Parathyroid adenoma (tissue), 2 donors: ENCODE measurements around the gene CABP7.

Source experiments
- H2AFZ ChIP-seq: fragments of 300-600 bp; sonication (generic); one replicate; pipeline ENCODE4 v1.7.0; 2017; ENCODE audit warnings: antibody characterized with exemption, mild to moderate bottlenecking
- H3K27ac ChIP-seq: fragments of 300-600 bp; sonication (generic); one replicate; pipeline ENCODE4 v1.7.0; 2017
- H3K27me3 ChIP-seq: fragments of 300-600 bp; sonication (generic); one replicate; pipeline ENCODE4 v1.7.0; 2017; ENCODE audit warnings: low read length; ENCODE audit not compliant: control insufficient read depth, insufficient read depth
- H3K36me3 ChIP-seq: fragments of 300-600 bp; sonication (generic); one replicate; pipeline ENCODE4 v1.7.0; 2017; ENCODE audit warnings: low read length; ENCODE audit not compliant: control insufficient read depth, insufficient read depth
- H3K4me1 ChIP-seq: fragments of 300-600 bp; sonication (generic); one replicate; pipeline ENCODE4 v1.7.0; 2017; ENCODE audit warnings: control low read depth
- H3K4me2 ChIP-seq: fragments of 300-600 bp; sonication (generic); one replicate; pipeline ENCODE4 v1.7.0; 2017; ENCODE audit warnings: low read length
- H3K4me3 ChIP-seq: fragments of 300-600 bp; sonication (generic); one replicate; pipeline ENCODE4 v1.7.0; 2017; ENCODE audit warnings: low read depth, low read length
- H3K79me2 ChIP-seq: fragments of 300-600 bp; sonication (generic); one replicate; pipeline ENCODE4 v1.7.0; 2017; ENCODE audit warnings: control low read depth
- H3K9ac ChIP-seq: fragments of 300-600 bp; sonication (generic); one replicate; pipeline ENCODE4 v1.7.0; 2017; ENCODE audit warnings: mild to moderate bottlenecking
- H3K9me3 ChIP-seq: fragments of 300-600 bp; sonication (generic); one replicate; pipeline ENCODE4 v1.7.0; 2017; ENCODE audit warnings: low read length; ENCODE audit not compliant: control insufficient read depth
- TF ChIP-seq, protein P1 (sequence below): fragments of 300-600 bp; sonication (generic); IDR thresholded peaks from one replicate; pipeline ENCODE4 v1.7.0; 2017; ENCODE audit warnings: antibody characterized with exemption, mild to moderate bottlenecking
- donor health status: primary hyperparathyroidism.

Gene CABP7

DNA sequence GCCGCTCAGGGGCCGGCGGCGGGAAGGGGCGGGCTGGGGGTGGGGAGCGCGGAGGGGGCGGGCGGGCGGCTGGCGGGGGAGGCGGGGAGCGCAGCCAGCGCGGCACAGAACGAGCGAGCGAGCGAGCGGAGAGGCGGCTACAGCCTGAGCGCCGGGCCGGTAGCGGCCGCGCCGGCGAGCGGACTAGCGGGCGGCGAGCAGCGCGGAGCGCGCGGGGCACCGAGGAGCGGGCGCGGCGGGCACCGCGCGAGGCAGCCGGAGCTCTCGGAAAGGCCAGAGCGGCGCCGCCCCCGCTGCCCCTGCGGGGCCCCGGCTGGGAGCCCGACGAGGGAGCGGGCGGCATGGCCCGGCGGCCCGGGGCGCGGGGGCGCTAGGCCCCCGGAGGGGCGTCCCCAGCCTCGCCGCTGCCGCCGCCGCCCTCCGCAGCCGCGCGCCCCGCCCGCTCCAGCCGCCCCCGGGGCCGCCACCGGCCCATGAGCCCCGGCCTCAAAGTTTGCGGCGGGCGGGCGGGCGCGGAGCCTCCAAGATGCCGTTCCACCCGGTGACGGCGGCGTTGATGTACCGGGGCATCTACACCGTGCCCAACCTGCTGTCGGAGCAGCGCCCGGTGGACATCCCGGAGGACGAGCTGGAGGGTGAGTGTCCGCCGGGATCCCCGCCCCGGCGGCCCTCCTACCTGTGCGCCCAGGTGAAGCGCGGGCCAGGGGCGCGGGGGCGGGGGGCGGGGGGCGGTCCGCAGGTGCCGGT, at the start of gene CABP7:
TSS of gene CABP7 (plus strand) at position 105 of the 747 bp plus-strand sequence. CDS start at position 527, 422 bp downstream.
- Histone ChIP-seq H3K9me3 (no peaks in the 10 kb centered on the region), H3K79me2 (no peaks in the 10 kb centered on the region), H3K27me3 (no peaks in the 10 kb centered on the region), H3K9ac (no peak within 1 kb of the TSS), H3K27ac (no peak within 1 kb of the TSS), H2AFZ (no peak within 1 kb of the TSS), H3K4me3 (no peak within 1 kb of the TSS), H3K36me3 (no peaks in the 10 kb centered on the region), H3K4me2 (no peak within 1 kb of the TSS), H3K4me1 (no peaks in the 10 kb centered on the region)
- TF ChIP-seq, protein P1, sequence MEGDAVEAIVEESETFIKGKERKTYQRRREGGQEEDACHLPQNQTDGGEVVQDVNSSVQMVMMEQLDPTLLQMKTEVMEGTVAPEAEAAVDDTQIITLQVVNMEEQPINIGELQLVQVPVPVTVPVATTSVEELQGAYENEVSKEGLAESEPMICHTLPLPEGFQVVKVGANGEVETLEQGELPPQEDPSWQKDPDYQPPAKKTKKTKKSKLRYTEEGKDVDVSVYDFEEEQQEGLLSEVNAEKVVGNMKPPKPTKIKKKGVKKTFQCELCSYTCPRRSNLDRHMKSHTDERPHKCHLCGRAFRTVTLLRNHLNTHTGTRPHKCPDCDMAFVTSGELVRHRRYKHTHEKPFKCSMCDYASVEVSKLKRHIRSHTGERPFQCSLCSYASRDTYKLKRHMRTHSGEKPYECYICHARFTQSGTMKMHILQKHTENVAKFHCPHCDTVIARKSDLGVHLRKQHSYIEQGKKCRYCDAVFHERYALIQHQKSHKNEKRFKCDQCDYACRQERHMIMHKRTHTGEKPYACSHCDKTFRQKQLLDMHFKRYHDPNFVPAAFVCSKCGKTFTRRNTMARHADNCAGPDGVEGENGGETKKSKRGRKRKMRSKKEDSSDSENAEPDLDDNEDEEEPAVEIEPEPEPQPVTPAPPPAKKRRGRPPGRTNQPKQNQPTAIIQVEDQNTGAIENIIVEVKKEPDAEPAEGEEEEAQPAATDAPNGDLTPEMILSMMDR = no peak

DNA sequence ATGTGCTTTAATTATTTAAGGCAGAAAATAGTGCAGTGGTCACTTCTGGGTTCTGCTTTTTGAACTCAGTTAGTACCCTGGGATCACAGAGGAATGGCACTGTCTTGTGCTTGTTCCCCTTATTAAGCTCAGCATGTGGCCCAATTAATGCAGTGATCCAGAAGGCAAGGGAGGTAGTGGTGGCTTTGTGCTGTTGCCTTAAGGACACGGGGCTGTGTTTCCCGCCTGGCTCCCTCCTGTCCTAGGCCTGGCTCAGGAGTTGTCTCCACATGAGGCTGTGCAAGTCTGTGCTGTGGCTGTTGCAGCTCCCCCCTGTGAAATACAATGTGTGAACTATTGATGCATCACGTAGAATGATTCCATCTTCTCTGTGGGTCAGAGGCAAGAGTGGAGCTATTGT, 49.2 kb upstream of the CABP7 start:
- H3K36me3 ChIP-seq = no peaks in the 10 kb centered on the region
- H2AFZ ChIP-seq = no peak overlapping the region
- TF ChIP-seq, protein P1 = no peak
- no peaks in the 10 kb centered on the region for H3K79me2 ChIP-seq
- peaks cover 3% of the 10 kb centered on the region for H3K4me1 ChIP-seq
- H3K27ac ChIP-seq = no peak overlapping the region
- H3K27me3 ChIP-seq = no peaks in the 10 kb centered on the region
- no peak overlapping the region for H3K4me2 ChIP-seq
- H3K9me3 ChIP-seq = no peaks in the 10 kb centered on the region
- no peak overlapping the region for H3K9ac ChIP-seq
- no peak overlapping the region for H3K4me3 ChIP-seq

DNA sequence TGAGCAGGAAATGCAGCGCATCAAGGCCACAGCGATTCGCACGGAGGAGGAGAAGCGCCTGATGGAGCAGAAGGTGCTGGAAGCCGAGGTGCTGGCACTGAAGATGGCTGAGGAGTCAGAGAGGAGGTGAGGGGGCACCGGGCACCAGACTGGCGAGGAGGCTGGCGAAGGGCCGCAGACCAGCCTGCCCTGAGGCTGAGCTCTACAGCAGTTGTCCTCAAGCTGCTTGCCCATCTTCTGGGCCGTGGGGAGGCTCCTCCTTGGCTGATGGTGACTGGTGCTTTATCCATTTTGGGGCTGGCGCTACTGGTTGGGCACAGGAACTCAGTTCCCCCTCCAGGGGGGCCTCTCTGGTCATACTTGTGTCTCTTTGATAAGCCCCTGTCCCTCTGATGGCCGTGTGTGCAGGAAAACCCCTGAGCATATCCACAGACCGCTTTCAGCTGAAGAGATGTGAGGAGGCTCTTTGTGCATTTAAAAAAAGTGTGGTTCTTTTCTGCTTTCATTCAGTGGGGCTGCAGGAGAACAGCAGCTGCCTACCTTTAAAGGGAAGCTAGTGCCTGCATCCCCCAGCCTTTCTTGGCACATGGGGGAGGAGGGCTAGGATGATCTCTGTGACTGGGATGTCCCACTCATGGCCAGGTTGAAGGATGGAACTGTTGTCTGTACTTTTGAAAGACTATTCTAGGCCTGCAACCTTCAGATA, 46.3 kb upstream of the CABP7 start:
- no peaks in the 10 kb centered on the region for H3K36me3 ChIP-seq
- no peak overlapping the region for H2AFZ ChIP-seq
- TF ChIP-seq, protein P1 = no peak
- H3K9me3 ChIP-seq = no peaks in the 10 kb centered on the region
- H3K4me3 ChIP-seq = no peak overlapping the region
- H3K79me2 ChIP-seq = no peaks in the 10 kb centered on the region
- H3K27me3 ChIP-seq = no peaks in the 10 kb centered on the region
- H3K4me1 ChIP-seq = peaks cover 3% of the 10 kb centered on the region
- no peak overlapping the region for H3K4me2 ChIP-seq
- no peak overlapping the region for H3K27ac ChIP-seq
- no peak overlapping the region for H3K9ac ChIP-seq

DNA sequence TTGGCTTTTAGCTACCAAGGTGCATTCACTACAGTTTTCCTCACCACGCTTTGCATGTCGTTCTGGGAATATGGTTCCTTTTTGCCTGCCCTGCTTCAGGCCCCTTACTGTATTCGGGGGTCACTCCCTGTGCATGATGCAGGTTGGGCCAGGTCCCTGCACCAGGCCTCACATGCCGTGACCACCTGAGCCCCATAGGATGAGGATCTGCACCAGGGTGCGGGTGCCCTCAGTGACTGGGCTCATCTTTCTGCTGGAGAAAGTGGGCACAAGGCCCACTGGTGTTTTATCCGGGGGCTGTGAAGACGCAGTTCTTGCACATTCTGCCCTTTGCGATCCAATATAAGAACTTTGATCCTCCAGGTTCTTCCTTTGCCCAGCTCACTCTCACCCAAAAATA, 45.7 kb upstream of the CABP7 start:
- Histone ChIP-seq H3K27me3 (no peaks in the 10 kb centered on the region), H3K27ac (no peak overlapping the region), H2AFZ (no peak overlapping the region), H3K36me3 (no peaks in the 10 kb centered on the region), H3K4me2 (no peak overlapping the region), H3K4me1 (peaks cover 3% of the 10 kb centered on the region), H3K9me3 (no peaks in the 10 kb centered on the region), H3K9ac (no peak overlapping the region), H3K79me2 (no peaks in the 10 kb centered on the region), H3K4me3 (no peak overlapping the region)
- TF ChIP-seq, protein P1 = no peak
